HG03558 (cell line): ENCODE measurements around the gene DYNLT5.

Experiments used
- ATAC-seq: cut with Tn5 transposase; IDR thresholded peaks from one replicate; pipeline ENCODE4 v1.9.1; 2021; ENCODE audit warnings: moderate number of reproducible peaks; ENCODE audit not compliant: unreplicated experiment; ENCODE audit errors: extremely low read depth

DYNLT5 gene

DNA sequence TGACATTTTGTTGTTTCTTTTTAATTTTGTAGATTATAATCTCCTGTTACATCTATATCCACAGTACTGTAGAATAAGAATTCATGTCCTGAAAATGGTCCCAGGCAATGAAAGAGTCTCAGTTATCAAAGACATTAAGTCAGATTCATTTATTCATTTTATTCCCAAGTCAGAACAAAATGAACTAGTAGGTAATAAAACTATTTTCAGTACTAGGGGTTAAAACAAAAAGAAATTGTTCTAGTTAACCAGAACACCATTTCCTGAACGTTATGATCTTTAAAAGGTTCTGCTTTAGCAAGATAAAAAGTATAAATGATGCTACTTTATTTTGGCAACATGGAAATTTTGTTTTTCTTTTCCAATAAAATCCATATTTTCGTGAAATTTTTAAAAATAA lies 6.8 kb upstream of the DYNLT5 start:
- no peak for ATAC-seq

DNA sequence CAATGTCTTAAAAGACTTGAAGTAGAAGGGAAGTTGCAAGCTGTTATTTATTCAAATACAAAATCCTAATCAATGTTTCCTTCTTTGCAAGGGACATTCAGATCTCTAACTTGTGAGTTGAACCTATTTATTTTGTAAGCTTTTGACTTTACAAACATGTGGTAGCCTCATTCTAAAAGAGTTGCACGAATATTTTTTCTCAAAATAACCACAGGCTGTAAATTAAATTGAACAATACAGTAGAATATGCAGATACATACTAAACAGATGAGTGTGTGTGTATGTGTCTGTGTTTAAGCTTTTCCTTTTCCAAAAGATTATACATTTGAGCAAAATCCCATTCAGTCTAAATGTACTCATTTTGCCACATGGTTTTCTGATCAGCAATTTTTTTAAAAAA lies 4.8 kb upstream of the DYNLT5 start:
- no peak for ATAC-seq

DNA sequence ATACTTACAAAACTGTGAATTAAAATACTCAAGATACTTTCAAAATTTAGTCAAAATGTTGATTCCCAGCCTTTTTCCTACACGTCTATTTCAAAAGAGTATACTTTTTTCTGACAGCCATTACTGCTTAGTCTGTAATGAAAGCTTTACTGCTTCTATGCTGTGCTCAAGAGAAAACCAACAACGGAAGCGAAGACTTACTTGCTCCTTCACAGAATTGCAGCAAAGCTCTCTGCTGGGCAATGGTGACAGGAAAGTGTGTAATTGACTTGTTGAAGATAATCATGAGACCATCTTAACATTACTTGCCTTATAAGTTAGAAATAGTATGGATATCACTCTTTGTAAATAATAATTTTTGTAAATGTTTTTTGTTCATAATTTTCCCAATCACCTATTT lies 1.7 kb upstream of the DYNLT5 start:
- no peak for ATAC-seq

DNA sequence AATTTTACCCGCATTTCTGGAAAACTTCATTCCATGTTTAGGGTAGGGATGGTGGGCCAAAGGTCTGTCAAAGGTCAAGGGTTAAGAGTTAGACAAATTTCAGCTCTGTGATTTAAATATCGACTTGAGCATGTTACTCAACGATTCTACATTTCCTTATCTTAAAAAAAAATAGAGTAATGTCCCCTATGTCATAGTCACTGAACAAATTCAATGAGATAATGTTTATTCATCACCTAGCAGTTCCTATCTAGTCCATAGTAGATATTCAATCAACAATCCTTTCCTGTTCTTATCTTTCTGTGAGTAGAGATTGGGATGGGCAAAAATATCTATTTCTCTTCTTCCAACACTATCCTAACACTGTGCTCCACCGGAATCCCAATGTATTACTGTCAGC lies 1.1 kb upstream of the DYNLT5 start:
- ATAC-seq = no peak

DNA sequence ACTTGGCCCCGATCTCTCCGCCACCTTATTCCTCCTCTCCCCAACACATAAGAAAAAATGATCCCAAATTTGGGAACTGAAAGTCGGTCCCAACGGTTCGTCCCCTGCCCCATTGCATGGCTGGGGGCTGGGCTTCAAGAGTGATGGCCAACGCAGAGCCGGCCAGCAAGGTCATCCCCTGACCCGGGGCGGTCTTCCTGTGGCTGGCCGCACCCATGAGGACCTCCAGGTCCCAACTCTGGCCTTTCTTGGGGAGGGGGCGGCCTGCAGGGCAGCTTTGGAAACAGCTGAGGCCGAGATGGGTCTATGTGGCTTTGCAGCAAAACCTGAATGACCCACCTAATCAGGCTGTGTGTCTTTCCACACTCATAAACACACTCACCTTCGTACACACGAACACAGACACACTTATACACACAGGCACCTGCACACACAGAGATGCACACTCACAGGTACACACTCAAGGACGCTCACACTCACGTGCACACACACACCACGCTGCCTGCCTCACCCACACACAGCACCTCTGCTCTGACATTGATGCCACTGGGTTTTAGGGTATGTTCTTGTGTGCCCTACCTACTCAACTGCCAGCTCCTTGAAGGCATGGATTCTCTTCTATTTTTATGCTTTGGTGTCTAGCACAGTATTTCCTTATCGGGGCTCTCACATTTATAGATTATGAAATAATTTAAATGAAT lies 562 bp downstream of the DYNLT5 start:
- ATAC-seq = no peak

DNA sequence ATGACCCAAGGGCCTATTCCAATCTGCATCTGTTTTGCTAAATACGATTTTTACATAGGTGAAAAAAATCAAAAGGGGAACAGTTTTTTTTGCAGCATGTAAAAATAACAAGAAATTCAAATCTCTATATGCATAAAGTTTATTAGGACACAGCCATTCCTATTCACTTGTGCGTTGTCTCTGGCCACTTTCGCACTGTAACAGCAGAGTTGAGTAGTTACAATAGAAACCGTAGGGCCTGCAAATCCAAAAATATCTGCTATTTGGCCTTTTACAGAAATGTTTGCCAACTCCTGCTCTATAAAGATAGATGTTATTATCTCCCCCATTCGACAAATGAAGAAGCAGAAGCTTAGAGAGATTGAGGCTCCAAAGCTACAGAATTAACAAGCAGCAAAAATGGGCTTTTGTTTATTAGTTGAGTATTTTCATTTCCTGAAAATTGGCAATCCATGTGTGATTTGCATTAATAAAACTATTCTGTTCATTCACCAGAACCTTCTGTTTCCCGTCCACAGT lies 5.5 kb downstream of the DYNLT5 start:
- no peak for ATAC-seq

DNA sequence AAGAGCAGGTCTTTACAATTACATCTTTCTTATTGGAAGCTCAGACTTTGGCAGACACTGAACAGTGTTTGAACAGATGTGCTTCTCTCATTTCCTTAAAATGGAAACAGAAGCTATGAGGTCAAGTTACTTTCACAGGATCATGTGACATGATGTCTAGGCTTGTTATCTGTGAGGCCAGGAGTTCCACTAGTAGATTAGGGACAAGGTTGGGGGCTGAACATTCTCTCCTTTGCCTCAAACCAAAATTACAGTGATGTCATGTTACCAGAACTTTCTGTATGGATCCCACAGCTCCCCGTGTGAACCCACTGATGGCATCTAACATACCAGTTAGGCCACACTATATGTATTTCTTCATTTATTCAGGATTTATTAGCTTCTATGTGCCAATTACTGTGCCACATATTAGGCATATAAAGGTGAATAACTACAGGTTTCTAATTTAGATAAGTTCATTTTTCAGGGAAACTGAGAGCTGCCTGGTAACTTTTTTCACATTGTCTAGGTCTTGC lies 6.0 kb downstream of the DYNLT5 start:
- ATAC-seq = peak; percentile 100

DNA sequence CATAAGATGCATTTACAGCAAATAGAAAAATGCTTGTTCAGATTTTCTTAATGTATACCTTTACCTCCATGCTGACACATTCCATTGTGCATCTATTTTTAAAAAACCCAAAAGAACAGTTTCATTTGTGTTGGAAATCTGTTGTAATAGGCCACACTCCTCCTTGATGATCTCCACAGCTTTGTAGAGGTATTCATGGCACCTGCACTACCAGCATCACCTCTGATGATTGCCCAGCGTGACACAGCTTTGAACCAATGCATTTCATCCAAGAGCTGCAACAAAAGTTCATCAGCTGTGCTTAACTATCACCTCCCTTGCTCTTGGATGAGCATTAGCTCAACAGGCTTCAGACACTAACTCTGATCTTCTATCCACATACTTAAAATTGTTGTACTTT lies 8.2 kb downstream of the DYNLT5 start:
- no peak for ATAC-seq

DNA sequence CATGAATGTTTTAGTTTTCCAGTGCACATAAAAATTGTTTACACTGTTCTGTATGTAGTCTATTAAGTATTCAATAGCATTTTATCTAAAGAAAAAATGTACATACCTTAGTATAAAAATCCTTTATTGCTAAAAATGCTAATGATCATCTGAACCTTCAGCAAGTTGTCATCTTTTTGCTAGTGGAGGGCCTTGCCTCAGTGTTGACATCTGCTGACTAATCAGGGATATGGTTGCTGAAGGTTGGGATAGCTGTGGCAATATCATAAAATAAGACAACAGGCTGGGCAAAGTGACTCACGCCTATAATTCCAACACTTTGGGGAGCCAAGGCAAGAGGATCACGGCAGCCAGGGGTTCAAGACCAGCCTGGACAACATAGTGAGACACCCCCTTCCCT lies 9.0 kb downstream of the DYNLT5 start:
- no peak for ATAC-seq

DNA sequence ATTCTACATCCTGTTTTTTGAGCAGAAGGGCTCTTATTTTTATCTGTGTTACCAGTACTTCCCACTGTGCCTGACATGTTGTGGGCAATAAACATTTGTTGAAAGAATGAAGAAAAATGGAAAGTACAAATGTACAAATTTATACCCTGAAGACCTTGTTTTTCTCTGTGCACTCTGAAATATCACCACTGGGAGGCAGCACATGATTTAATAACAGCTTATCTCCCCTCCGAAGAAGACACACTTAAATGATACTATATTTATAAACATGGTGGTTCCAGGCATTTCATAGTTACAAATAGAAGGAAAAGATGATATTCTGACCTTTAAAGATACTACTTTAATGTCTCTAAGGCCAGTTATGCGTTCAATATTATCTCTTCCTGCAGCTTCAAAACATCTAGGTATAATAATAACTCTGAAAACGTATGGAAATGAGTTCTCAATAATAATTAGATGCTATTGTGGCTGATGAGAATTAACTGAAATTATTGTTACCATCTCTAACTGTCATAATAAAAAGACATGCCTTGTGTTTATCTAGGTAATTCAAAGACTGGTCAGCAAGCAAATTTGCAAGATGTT lies 12.8 kb downstream of the DYNLT5 start:
- no peak for ATAC-seq

DNA sequence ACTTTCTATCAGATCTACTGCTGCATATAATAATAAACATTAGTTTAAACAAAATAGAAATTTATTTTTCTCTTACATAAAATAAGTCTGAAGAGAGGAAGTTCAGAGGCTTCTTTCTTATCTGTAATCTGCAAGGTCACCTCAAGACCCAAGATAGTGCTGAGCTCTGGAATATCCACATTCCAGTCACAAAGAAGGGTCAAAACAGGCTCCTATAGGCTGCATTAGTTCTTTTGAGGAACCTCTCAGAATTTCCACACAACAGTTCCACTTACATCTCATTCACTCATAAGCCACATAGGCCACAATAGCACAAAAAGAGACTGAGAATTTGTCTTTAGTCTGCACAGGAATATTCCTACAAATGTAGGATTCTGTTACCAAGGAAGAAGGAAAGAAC lies 15.4 kb downstream of the DYNLT5 start:
- no peak for ATAC-seq

DNA sequence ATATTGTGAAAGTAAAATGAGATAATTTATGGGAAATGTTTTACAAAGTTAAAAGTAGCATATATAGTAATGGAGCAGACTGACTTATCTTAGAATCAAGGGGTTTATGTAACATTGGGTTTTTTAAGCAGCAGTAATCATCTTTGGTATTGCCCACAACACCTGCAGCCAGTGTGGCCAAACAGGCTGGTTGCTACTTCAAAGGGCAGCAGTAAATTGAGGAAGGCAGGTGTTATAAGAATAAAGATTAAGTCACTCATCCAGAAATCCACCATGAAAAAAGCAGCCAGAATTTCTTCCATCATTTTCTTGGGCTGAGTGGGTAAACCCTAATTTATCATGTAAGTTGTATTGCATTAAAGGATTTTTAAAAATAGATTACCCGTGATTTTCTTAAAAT lies 16.7 kb downstream of the DYNLT5 start:
- no peak for ATAC-seq

DNA sequence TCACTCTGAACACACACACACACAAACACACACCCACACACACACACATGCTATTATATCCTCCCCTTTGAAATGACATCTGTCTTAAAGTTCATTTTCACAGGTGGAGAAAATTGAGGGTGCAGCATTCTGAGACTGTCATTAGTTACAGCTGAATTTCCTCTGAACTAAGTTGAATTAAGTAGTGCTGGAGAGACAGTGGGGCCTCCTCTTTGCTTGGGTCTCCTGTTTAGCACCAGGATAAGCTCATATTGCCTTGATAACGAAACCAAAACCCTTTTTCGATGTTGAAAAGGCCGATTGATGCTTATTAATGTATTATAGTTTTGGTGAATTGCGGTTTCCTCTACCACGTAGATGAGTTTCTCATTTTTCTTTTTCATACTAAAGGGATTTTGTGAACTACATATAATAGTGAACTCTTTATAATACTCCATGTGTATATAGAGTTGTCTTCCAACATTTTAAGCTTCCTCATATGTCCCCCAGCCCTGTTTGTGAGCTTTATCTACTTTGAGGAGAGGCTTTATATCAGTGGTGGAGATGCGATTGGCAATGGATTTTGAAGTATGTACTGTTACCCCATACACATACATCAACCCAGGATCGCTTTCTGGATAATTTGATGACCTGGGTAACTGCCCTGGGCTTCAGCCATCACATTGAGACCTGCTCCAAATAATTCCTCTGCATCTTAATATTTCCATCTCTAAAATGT lies 17.4 kb downstream of the DYNLT5 start:
- ATAC-seq = no peak

DNA sequence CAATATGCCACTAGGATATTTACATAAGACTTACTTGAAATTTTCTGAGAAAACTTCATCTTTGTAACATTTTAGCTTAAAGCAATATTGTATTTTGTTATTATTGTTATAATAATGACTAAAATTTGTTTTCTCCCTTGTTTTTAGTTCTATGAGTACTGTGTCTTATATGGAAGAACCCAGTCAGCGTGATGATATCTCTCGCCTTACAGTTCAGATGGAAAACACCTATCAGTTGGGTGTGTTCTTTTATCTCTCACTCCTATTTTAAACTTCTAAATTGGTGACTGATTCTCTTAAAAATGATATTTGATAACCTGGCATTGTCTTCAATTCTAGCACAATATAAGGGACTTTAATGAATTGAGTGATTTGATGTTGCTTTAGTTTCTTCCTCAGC lies 18.0 kb downstream of the DYNLT5 start:
- no peak for ATAC-seq

DNA sequence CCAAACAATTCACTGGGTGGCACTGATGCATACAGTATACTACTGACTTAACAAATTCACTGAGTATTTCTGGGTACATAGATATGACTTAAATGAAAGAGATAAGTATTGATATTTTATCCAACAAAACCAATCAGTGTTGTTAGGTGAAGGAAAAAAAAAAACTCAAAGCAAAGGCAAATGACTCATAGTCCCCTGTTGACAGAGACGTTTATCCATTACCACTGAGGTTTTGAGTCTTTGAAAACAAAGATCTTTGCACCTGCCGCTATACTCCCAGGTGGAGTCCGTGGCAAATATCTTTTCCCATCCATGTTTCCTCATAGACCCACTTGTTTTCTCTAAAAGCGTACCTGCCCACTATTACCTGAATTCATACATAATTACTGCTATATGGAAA lies 18.4 kb downstream of the DYNLT5 start:
- no peak for ATAC-seq

DNA sequence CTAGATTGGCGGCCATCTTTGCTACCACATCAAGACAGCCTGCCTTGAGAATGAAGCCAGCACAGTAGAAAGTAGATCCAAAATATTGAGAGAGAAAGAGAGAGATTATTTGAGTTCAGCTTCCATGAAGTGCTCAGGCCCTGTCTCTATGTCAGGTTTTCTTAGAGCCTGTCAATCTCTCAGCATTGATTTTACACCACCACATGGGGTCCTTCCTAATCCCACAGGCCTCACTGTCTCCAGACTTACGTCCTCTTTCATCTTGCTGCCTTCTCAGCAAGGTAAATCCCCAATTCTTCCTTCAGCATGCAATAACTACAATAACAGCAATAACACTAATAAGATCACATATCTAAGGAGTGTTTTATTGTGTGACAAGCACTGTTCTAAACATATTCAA lies 21.0 kb downstream of the DYNLT5 start:
- no peak for ATAC-seq

DNA sequence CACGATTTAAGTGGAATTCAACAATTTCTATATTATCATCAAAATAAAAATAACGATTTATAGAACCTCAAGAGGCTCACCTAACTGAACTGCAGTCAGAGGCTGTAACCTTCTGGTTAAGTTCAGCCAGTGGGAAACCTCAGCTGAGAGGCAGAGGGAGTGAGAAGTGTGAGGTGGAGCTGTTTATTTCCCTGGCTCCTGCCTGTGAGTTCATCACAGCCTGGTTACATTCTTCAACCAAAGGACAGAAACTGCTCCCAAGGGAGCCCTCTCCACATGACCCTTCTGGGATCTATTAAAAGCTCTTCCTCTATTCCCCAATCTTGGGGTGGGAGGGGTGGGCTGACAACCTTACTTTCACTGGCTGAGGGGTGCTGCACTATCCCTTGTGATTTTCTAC lies 22.2 kb downstream of the DYNLT5 start:
- ATAC-seq = no peak

DNA sequence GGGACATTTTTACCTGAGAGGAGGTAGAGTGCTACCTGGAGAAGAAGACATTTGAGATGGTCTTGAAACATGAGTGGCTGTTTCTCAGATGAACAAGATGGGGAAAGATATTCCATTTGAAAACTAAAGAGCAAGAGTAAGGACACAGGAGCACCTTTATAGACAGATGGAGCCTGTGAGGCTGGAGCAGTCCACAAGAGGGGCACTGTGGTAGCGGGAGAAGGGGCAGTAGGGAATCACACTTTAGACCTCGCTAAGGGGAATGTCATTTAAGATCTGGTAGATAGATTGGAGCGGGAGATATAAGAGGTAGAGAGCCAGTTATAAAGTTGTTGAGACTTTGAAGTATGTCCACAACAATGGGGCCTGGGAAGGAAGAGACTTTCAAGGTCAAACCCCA lies 23.4 kb downstream of the DYNLT5 start:
- ATAC-seq = no peak

DNA sequence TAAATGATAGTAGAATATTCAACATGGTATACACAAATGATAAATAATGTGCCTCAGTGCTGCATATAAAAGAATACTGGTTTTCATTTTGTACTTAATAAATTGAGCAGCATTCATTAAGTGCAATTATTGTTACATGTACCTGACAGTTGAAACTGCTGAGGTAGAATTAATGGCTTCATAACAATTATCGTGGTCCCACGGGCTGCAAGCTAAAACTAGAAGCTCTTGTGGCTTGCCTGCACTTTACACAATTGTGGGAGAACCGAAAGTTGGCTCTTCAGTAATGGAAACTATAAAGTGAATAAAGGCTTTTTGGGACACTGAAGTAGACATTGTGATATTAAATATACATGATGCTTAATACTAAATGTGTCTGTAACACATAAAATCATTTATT lies 25.6 kb downstream of the DYNLT5 start:
- ATAC-seq = no peak

DNA sequence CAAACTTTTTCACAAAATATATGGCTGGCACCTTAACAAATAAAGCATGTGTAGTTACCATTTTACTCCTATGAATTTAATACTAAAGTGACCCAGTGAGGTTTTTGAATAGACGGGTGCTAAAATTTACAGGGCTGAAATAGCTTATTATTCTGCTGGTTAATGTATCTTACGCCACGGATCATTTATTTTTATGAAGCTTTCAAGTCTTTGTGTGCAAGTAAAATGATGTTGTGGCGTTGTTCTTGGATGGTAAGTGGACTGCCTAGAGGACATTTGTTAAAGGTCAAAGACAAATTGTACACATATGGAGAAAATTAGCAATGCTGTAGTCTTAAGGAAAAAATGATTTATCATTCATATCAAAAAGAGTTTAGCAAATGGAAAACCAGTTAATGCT lies 26.0 kb downstream of the DYNLT5 start:
- no peak for ATAC-seq

DNA sequence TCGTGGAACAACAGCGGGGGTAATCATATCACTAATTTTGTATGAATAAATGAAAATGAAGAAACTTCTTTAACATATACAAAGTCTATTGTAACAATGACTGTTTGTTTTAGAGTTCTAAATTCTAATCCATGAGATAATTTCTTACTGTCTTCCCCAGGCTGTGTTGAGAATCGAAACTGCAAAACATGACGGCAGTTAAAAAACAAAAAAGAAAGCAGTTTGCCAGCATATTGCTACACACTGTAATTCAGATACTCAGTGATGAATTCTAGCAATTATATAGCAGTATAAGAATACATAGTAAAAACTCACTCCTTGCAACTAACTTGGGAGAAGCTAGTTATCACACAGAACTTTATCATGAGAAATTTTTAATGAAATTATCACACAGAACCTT lies 26.7 kb downstream of the DYNLT5 start:
- ATAC-seq = no peak
